Smooth muscle cell (in vitro differentiated cells): ENCODE results near the gene TLL2. TPM values are rescaled to one million over a fixed set of nuclear protein-coding genes. Genes with fewer than 3 reads are reported as not detected.

Experiments
- DNase-seq: peaks from one replicate; lab custom pipeline; 2025; ENCODE audit not compliant: unreplicated experiment; lab: John Stamatoyannopoulos, UW
- H2AFZ ChIP-seq: fragments of 200-600 bp; sonication (generic); 2 replicates; pipeline ENCODE4 v1.6.0; 2016; ENCODE audit warnings: antibody characterized with exemption, low read depth, mild to moderate bottlenecking
- H3F3A ChIP-seq: fragments of 200-600 bp; sonication (generic); 2 replicates; pipeline ENCODE4 v1.6.0; 2017; ENCODE audit warnings: antibody characterized with exemption, low read depth
- H3K27ac ChIP-seq: fragments of 200-600 bp; sonication (generic); 2 replicates; pipeline ENCODE4 v1.5.1; 2016; ENCODE audit warnings: low read depth, mild to moderate bottlenecking
- H3K27me3 ChIP-seq: fragments of 200-600 bp; sonication (generic); 2 replicates; pipeline ENCODE4 v1.6.1; 2016; ENCODE audit warnings: low read depth, mild to moderate bottlenecking
- H3K36me3 ChIP-seq: fragments of 200-600 bp; sonication (generic); 2 replicates; pipeline ENCODE4 v1.5.1; 2016; ENCODE audit warnings: low read depth
- H3K4me1 ChIP-seq: fragments of 200-600 bp; sonication (generic); 2 replicates; pipeline ENCODE4 v1.5.1; 2016; ENCODE audit warnings: low read depth
- H3K4me2 ChIP-seq: fragments of 200-600 bp; sonication (generic); 2 replicates; pipeline ENCODE4 v1.6.0; 2016; ENCODE audit warnings: mild to moderate bottlenecking
- H3K4me3 ChIP-seq: fragments of 200-600 bp; sonication (generic); 2 replicates; pipeline ENCODE4 v1.5.1; 2016; ENCODE audit warnings: mild to moderate bottlenecking
- H3K79me2 ChIP-seq: fragments of 200-600 bp; sonication (generic); 2 replicates; pipeline ENCODE4 v1.6.0; 2016; ENCODE audit warnings: low read depth, mild to moderate bottlenecking
- H3K9ac ChIP-seq: fragments of 200-600 bp; sonication (generic); 2 replicates; pipeline ENCODE4 v1.6.0; 2016; ENCODE audit warnings: low read depth
- H3K9me3 ChIP-seq: fragments of 200-600 bp; sonication (generic); replicated peaks from 2 replicates; pipeline ENCODE4 v1.5.1; 2016; ENCODE audit warnings: low read depth
- H4K20me1 ChIP-seq: fragments of 200-600 bp; sonication (generic); 2 replicates; pipeline ENCODE4 v1.6.0; 2016; ENCODE audit warnings: low read depth
- WGBS: methylation state at CpG from one replicate; pipeline ENCODE4 v1.1.7; 2016; ENCODE audit warnings: low lambda C conversion rate; 5-methylcytosine and 5-hydroxymethylcytosine counted together
- polyA plus RNA-seq: library from polyadenylated mRNA; unstranded; fragments of >200 nt; fragmentation: Nextera tagmentation; extraction: Ambion mirVana; gene quantifications from 2 replicates; pipeline ENCODE4 v1.2.1, GENCODE V29; 2016
- total RNA-seq: library from RNA; depleted of rRNA; stranded (reverse); fragments of >200 nt; gene quantifications from 2 replicates; pipeline ENCODE4 v1.2.3, GENCODE V29; 2014
- TF ChIP-seq, protein P1 (sequence below): fragments of 200-600 bp; sonication (generic); IDR thresholded peaks from 2 replicates; pipeline ENCODE4 v1.5.1; 2017; ENCODE audit warnings: borderline replicate concordance, mild to moderate bottlenecking, antibody characterized with exemption; ENCODE audit not compliant: insufficient read depth, poor library complexity, severe bottlenecking

Gene TLL2
- total and polyA plus RNA-seq, 2 experiments from 2014 or later, result 0.18 TPM; not detected in 1

DNA sequence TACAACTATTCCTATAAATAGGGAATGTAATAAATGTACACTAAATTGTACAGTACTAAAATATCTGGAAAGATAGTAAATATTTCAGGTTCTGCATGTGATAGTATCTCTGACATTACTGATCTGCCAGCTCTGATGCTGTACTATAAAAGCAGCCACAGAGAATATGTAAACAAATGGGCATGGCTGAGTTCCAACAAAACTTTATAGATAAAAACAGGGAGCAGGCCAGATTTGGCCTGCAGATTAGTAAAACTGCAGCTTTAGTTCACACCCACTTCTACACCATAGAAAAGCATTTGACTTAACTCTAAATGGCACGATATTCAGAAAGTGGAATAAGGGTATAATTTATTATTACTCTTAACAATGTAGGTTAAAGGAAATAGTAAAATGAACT is 18.8 kb upstream of the TLL2 start:
- Histone ChIP-seq H3K79me2 (peaks cover 52% of the 10 kb centered on the region), H2AFZ (no peak overlapping the region), H3K27me3 (no peaks in the 10 kb centered on the region), H3K4me3 (no peak overlapping the region), H3K36me3 (peaks cover 16% of the 10 kb centered on the region), H3K9me3 (no peaks in the 10 kb centered on the region), H3K9ac (no peak overlapping the region), H3K27ac (no peak overlapping the region), H3K4me1 (no peaks in the 10 kb centered on the region), H4K20me1 (peaks cover 100% of the 10 kb centered on the region), H3K4me2 (no peak overlapping the region), H3F3A (no peaks in the 10 kb centered on the region)
- TF ChIP-seq, protein P1, sequence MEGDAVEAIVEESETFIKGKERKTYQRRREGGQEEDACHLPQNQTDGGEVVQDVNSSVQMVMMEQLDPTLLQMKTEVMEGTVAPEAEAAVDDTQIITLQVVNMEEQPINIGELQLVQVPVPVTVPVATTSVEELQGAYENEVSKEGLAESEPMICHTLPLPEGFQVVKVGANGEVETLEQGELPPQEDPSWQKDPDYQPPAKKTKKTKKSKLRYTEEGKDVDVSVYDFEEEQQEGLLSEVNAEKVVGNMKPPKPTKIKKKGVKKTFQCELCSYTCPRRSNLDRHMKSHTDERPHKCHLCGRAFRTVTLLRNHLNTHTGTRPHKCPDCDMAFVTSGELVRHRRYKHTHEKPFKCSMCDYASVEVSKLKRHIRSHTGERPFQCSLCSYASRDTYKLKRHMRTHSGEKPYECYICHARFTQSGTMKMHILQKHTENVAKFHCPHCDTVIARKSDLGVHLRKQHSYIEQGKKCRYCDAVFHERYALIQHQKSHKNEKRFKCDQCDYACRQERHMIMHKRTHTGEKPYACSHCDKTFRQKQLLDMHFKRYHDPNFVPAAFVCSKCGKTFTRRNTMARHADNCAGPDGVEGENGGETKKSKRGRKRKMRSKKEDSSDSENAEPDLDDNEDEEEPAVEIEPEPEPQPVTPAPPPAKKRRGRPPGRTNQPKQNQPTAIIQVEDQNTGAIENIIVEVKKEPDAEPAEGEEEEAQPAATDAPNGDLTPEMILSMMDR, result no peak
- WGBS, result 91% methylated on average over 1 of the region's 1 CpG
- no peak for DNase-seq

DNA sequence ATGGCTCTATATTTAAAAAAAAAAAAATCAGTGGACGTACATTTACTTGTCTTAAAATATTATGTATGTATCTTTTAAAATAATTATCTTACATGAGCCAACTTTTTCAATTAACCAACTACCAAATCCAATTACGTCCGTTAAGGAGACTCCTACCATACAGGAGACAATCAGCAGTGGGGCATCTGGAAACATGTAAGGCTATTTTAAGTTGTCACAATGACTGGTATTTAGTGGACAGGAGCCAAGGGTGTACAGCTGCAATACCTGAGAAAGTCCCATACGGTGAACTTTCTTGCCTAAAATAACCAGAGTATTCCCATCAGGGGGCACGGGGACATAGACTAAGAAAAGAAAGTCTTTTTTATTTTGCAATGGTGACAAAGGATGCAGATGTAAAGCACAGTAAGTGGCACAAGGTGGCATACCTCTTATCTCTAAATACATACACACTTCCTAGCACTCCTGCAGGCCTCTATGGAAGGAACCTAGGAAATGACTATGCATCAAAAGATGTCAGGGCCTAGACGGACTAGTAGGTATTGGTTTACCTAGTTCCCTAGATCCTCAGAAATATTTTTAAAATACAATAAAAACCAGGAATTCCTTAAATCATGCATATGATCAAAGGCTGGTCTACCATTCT is 16.0 kb upstream of the TLL2 start:
- Histone ChIP-seq H3K36me3 (peaks cover 29% of the 10 kb centered on the region), H3K4me2 (no peak overlapping the region), H3K9ac (no peak overlapping the region), H3K27ac (no peak overlapping the region), H3K9me3 (no peaks in the 10 kb centered on the region), H4K20me1 (peaks cover 98% of the 10 kb centered on the region), H3K27me3 (no peaks in the 10 kb centered on the region), H3K4me1 (no peaks in the 10 kb centered on the region), H3K4me3 (no peak overlapping the region), H2AFZ (no peak overlapping the region), H3F3A (no peaks in the 10 kb centered on the region), H3K79me2 (peaks cover 24% of the 10 kb centered on the region)
- TF ChIP-seq, protein P1, result no peak
- no peak for DNase-seq
- 97% methylated on average over 6 of the region's 6 CpGs for WGBS

DNA sequence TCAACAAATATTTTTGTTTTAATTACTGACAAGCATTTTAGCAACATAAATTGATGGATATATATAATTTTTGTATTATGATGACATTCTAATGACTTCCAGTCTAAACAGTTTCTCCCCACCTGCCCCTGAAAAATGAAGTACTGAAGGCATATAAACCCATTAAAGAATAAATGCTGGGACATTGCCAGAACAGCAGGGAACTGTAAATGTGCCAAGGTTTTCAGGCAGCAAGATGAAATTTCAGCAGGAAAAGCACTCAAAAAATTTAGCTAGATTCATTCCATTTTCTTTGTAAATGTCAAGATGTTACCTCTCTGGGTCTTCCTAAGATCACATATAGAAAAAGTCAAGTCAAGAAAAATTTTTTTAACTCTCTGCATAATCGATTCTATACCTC is 11.0 kb upstream of the TLL2 start:
- no peak overlapping the region for H3K27ac ChIP-seq
- H2AFZ ChIP-seq, result no peak overlapping the region
- H3K4me1 ChIP-seq, result no peaks in the 10 kb centered on the region
- peaks cover 40% of the 10 kb centered on the region for H3K36me3 ChIP-seq
- H4K20me1 ChIP-seq, result peaks cover 95% of the 10 kb centered on the region
- H3K9me3 ChIP-seq, result no peaks in the 10 kb centered on the region
- H3K4me2 ChIP-seq, result no peak overlapping the region
- WGBS, result 100% methylated on average over 1 of the region's 1 CpG
- H3F3A ChIP-seq, result no peaks in the 10 kb centered on the region
- no peak for DNase-seq
- H3K4me3 ChIP-seq, result no peak overlapping the region
- H3K9ac ChIP-seq, result no peak overlapping the region
- H3K79me2 ChIP-seq, result peaks cover 6% of the 10 kb centered on the region
- TF ChIP-seq, protein P1, result no peak
- no peaks in the 10 kb centered on the region for H3K27me3 ChIP-seq

DNA sequence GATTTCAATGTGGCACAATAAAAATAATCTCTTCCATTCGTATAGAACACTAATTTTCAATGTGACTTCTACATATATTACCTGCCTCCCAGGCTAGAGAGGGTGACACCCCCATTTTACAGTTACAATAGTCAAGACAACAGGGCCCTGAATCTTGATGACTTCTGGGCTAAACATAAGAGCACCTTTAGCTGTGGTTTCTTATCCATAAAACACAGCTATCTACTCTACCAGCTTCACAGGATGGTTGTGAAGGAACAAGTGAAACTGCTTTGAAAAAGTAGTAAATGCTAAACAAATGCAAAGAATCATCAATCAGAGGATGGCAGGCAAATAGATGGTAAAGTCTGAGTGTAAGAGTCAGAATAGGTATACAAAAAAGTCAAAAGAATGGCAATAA is 3.6 kb upstream of the TLL2 start:
- Histone ChIP-seq H3K4me3 (no peak overlapping the region), H3K4me2 (no peak overlapping the region), H3K36me3 (peaks cover 20% of the 10 kb centered on the region), H3K79me2 (no peaks in the 10 kb centered on the region), H3K9ac (no peak overlapping the region), H3K4me1 (peaks cover 18% of the 10 kb centered on the region), H2AFZ (no peak overlapping the region), H3K27me3 (peaks cover 14% of the 10 kb centered on the region), H3K9me3 (no peaks in the 10 kb centered on the region), H4K20me1 (peaks cover 73% of the 10 kb centered on the region), H3K27ac (no peak overlapping the region), H3F3A (peaks cover 9% of the 10 kb centered on the region)
- WGBS, result 94% methylated on average over 1 of the region's 1 CpG
- no peak for DNase-seq
- TF ChIP-seq, protein P1, result no peak
